Keratinocyte (primary cell): ENCODE data around the gene JAK3. TPM values are rescaled to one million over a fixed set of nuclear protein-coding genes. Genes with fewer than 3 reads are reported as not detected.
A peak's percentile ranks its signal among the peaks of the same experiment; 100 is the strongest.

ENCODE experiments used
- DNase-seq: peaks from one replicate; pipeline ENCODE4 v3.0.0-alpha.2; 2011; ENCODE audit warnings: low read depth, missing footprints, low spot score
- FAIRE-seq: peaks from 2 replicates; lab custom pipeline; 2011; peaks lifted over from hg19 to GRCh38; lab: Jason Lieb, UNC
- H2AFZ ChIP-seq: 2 replicates; pipeline ENCODE4 v1.6.0; 2012; ENCODE audit warnings: low read length, control low read depth, inconsistent platforms; ENCODE audit not compliant: control insufficient read depth
- H3K27ac ChIP-seq: 2 replicates; pipeline ENCODE4 v1.5.1; 2011; ENCODE audit warnings: low read length; ENCODE audit not compliant: control insufficient read depth, insufficient read depth
- H3K27me3 ChIP-seq: 3 replicates; pipeline ENCODE4 v1.6.0; 2011; ENCODE audit warnings: low read length; ENCODE audit not compliant: control insufficient read depth, insufficient read depth; ENCODE audit errors: extremely low read depth
- H3K36me3 ChIP-seq, 2 experiments: 2 replicates in 1 of 2; 3 replicates in 1 of 2; pipeline ENCODE4 v1.5.1; 2011; ENCODE audit warnings: low read length in 2 of 2, mild to moderate bottlenecking in 1 of 2; ENCODE audit not compliant: control insufficient read depth in 2 of 2, insufficient read depth in 2 of 2; ENCODE audit errors: extremely low read depth in 1 of 2
- H3K4me1 ChIP-seq: 3 replicates; pipeline ENCODE4 v1.5.1; 2011; ENCODE audit warnings: low read length; ENCODE audit not compliant: control insufficient read depth, insufficient read depth; ENCODE audit errors: extremely low read depth
- H3K4me2 ChIP-seq: 3 replicates; pipeline ENCODE4 v1.6.0; 2011; ENCODE audit warnings: low read depth, low read length; ENCODE audit not compliant: control insufficient read depth, insufficient read depth; ENCODE audit errors: extremely low read depth
- H3K4me3 ChIP-seq, 3 experiments: fragments of 200-600 bp in 1 of 3; sonication (generic) in 1 of 3; 2 replicates in 2 of 3; 3 replicates in 1 of 3; pipeline ENCODE4 v1.5.1; 2011 to 2016; ENCODE audit warnings: low read length in 3 of 3, mild to moderate bottlenecking in 3 of 3, control low read depth in 2 of 3, inconsistent platforms in 1 of 3, low read depth in 1 of 3, mixed read lengths in 1 of 3, mixed run types in 1 of 3, moderate library complexity in 1 of 3; ENCODE audit not compliant: control insufficient read depth in 2 of 3, insufficient read depth in 2 of 3; ENCODE audit errors: extremely low read depth in 1 of 3
- H3K79me2 ChIP-seq: 2 replicates; pipeline ENCODE4 v1.6.0; 2012; ENCODE audit warnings: low read length; ENCODE audit not compliant: control insufficient read depth, insufficient read depth
- H3K9ac ChIP-seq: 3 replicates; pipeline ENCODE4 v1.6.0; 2011; ENCODE audit warnings: low read length; ENCODE audit not compliant: control insufficient read depth, insufficient read depth; ENCODE audit errors: extremely low read depth
- H3K9me1 ChIP-seq: 3 replicates; pipeline ENCODE4 v1.6.0; 2011; ENCODE audit warnings: low read length; ENCODE audit not compliant: control insufficient read depth, insufficient read depth; ENCODE audit errors: extremely low read depth
- H3K9me3 ChIP-seq: 2 replicates; pipeline ENCODE4 v1.5.1; 2012; ENCODE audit warnings: low read depth, low read length; ENCODE audit not compliant: control insufficient read depth
- H4K20me1 ChIP-seq: 3 replicates; pipeline ENCODE4 v1.6.0; 2011; ENCODE audit warnings: low read length; ENCODE audit not compliant: control insufficient read depth, insufficient read depth; ENCODE audit errors: extremely low read depth
- EZH2 ChIP-seq: IDR thresholded peaks from one replicate; pipeline ENCODE4 v1.6.1; 2012; ENCODE audit warnings: inconsistent platforms, mild to moderate bottlenecking, low read length, moderate library complexity
- dilution Hi-C: fragments of 300-500 bp; cut with MboI; formaldehyde crosslinking; loops from one replicate; pipeline ENCODE4 v1.7.0; 2020; ENCODE audit warnings: low sequenced_read_pairs; ENCODE audit not compliant: extremely low pct_ligation_motif_present
- polyA plus RNA-seq, 5 experiments: library from polyadenylated mRNA; depleted of rRNA in 3 of 5; stranded (reverse) in 3 of 5; stranded (forward) in 1 of 5; unstranded in 1 of 5; fragments of >200 nt; gene quantifications; 1 replicate in 1 of 5; 2 replicates in 3 of 5; 3 replicates in 1 of 5; pipeline versions ENCODE4 v1.2.1 to v1.2.3, GENCODE V29; 2011 to 2012; ENCODE audit warnings: missing spikeins in 2 of 5, low read depth in 1 of 5, low replicate concordance in 1 of 5
- TF ChIP-seq, protein P1 (sequence below), 3 experiments: IDR thresholded peaks in 1 of 3; conservative IDR thresholded peaks in 1 of 3; optimal IDR thresholded peaks in 1 of 3; 2 replicates in 2 of 3; 3 replicates in 1 of 3; pipeline versions ENCODE3 to v1.5.1; 2011; ENCODE audit warnings: low read length in 3 of 3, mild to moderate bottlenecking in 3 of 3, moderate library complexity in 2 of 3, control low read depth in 1 of 3, inconsistent platforms in 1 of 3; ENCODE audit not compliant: insufficient read depth in 2 of 3; ENCODE audit errors: extremely low read depth in 1 of 3

Gene JAK3
- polyA plus RNA-seq, 1 donor (not counting 4 experiments of a cell fraction or from before 2014, with no cell fraction given): 0.37 TPM

DNA sequence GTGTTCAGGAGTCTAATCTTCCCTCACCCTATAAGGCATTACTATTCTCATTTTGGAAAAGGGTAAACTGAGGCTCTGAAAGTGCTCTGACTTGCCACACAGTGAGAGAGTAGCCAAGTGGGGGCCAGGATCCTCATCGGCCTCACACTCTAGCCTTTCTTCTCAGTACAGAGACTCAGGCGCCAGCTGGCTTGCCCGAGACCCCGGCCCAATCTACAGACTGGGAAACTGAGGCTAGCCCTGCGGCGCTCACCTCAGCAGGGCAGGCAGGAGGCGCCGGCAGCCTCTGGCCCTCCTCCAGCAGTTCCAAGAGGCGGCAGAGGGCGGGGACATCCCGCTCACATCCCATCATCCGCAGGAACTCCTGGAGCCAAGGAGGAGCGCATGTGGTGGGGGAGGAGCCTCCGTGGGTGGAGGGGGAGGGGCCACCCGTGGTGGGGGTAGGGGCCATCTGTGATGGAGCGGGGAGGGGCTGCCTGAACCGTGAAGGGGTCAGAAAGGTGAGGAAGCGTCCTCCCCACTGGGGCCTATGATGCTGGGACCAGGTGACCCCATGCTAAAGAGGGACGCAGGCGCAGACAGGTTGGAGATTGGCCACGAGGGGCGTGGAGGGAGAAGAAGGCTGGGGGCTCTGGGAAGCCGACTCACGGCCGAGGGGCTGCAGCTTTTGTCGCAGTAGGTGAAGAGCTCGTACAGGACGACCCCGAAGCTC lies 17.8 kb downstream of the JAK3 start:
- dilution Hi-C loops: no loop called here
- Histone ChIP-seq H3K9ac (peak overlapping the region; percentile 69), H3K27ac (peak overlapping the region; percentile 20), H3K79me2 (no peaks in the 10 kb centered on the region), H3K9me3 (no peaks in the 10 kb centered on the region), H3K9me1 (no peaks in the 10 kb centered on the region), H3K4me1 (peaks cover 7% of the 10 kb centered on the region), H3K36me3 (no peaks in the 10 kb centered on the region), H4K20me1 (no peaks in the 10 kb centered on the region), H2AFZ (peak overlapping the region; percentile 98), H3K4me2 (peak overlapping the region; percentile 96), H3K27me3 (peaks cover 5% of the 10 kb centered on the region), H3K4me3 (peak overlapping the region; percentile 43 to 83 (median 79))
- DNase-seq (peak; percentile 38), FAIRE-seq (peak; percentile 20)
- TF ChIP-seq, protein P1, sequence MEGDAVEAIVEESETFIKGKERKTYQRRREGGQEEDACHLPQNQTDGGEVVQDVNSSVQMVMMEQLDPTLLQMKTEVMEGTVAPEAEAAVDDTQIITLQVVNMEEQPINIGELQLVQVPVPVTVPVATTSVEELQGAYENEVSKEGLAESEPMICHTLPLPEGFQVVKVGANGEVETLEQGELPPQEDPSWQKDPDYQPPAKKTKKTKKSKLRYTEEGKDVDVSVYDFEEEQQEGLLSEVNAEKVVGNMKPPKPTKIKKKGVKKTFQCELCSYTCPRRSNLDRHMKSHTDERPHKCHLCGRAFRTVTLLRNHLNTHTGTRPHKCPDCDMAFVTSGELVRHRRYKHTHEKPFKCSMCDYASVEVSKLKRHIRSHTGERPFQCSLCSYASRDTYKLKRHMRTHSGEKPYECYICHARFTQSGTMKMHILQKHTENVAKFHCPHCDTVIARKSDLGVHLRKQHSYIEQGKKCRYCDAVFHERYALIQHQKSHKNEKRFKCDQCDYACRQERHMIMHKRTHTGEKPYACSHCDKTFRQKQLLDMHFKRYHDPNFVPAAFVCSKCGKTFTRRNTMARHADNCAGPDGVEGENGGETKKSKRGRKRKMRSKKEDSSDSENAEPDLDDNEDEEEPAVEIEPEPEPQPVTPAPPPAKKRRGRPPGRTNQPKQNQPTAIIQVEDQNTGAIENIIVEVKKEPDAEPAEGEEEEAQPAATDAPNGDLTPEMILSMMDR (optimal IDR thresholded peaks at IDR 0.05 in 1 of 3, IDR thresholded peaks at IDR 0.05 in 1 of 3, conservative IDR thresholded peaks at IDR 0.05 in 1 of 3; ENCODE audit: extremely low read depth in 1 of 3, insufficient read depth in 2 of 3, low read length in 3 of 3): peak in 2 of 3 experiments; percentile 4 to 26
- no peak for TF ChIP-seq EZH2

DNA sequence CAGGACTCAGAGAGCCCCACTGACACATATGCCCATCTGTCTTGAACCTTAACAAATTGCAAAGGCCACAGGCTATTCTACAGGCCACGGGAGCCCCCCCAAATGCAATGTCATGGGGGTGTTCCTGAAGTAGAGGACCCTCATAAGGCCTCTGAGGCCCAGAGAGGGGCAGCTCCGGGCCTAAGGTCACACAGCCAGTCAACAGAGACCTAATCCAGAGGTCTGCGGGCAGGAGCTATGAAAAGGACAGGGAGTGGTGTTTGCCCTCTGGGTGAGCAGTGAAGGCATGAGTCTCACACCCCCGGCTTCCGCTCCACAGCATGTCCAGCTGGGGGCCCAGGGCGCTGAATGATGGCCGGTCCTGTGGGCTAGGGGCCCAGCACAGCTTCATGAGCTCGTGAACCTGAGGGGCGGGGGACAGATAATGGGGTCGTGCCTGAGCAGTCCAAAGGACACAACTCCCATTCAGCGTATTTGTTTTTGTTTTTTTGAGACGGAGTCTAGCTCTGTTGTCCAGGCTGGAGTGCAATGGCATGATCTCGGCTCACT lies 21.2 kb downstream of the JAK3 start:
- H3K4me3 ChIP-seq: no peak overlapping the region
- no peak overlapping the region for H2AFZ ChIP-seq
- no peaks in the 10 kb centered on the region for H4K20me1 ChIP-seq
- no peak overlapping the region for H3K27ac ChIP-seq
- H3K4me2 ChIP-seq: no peak overlapping the region
- FAIRE-seq: no peak
- no peaks in the 10 kb centered on the region for H3K79me2 ChIP-seq
- peaks cover 7% of the 10 kb centered on the region for H3K4me1 ChIP-seq
- no peak for DNase-seq
- dilution Hi-C loops: no loop called here
- H3K9me1 ChIP-seq: no peaks in the 10 kb centered on the region
- peaks cover 3% of the 10 kb centered on the region for H3K27me3 ChIP-seq
- TF ChIP-seq, protein P1 (optimal IDR thresholded peaks at IDR 0.05 in 1 of 3, IDR thresholded peaks at IDR 0.05 in 1 of 3, conservative IDR thresholded peaks at IDR 0.05 in 1 of 3; ENCODE audit: extremely low read depth in 1 of 3, insufficient read depth in 2 of 3, low read length in 3 of 3): no peak
- no peak overlapping the region for H3K9ac ChIP-seq
- H3K9me3 ChIP-seq: no peaks in the 10 kb centered on the region
- H3K36me3 ChIP-seq: no peaks in the 10 kb centered on the region
